ENCODE results near the gene GSG1L. TPM values are rescaled to one million over a fixed set of nuclear protein-coding genes. Genes with fewer than 3 reads are reported as not detected.

Gene GSG1L
- total RNA-seq, 1 donor from 2014 or later = 1.4 TPM

DNA sequence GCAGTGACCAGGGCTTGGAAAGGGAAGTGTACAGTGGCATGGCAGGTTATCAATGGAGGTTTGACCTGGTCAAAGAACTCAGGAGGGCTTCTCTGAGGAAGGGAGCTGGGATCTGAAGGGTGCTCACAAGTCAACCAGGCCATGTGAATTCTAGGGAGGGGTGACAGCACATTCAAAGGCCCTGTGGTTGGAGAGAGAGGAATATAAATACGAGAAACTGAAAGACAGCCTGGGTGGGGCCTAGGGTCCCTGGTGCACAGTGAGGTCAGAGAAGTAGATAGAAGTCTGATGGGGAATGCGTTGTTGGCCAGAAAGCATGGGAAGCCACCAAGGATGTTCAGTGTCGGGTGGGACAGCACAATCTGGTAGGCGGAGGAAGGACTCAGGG lies 302.7 kb downstream of the GSG1L start:
- DNase-seq (ENCODE audit: extremely low spot score, unreplicated experiment) = no peak
- no peak overlapping the region for H3K27ac Mint-ChIP-seq
- H3K36me3 Mint-ChIP-seq = peaks cover 51% of the 10 kb centered on the region
- no peaks in the 10 kb centered on the region for H3K27me3 Mint-ChIP-seq
- TF ChIP-seq, protein P1, sequence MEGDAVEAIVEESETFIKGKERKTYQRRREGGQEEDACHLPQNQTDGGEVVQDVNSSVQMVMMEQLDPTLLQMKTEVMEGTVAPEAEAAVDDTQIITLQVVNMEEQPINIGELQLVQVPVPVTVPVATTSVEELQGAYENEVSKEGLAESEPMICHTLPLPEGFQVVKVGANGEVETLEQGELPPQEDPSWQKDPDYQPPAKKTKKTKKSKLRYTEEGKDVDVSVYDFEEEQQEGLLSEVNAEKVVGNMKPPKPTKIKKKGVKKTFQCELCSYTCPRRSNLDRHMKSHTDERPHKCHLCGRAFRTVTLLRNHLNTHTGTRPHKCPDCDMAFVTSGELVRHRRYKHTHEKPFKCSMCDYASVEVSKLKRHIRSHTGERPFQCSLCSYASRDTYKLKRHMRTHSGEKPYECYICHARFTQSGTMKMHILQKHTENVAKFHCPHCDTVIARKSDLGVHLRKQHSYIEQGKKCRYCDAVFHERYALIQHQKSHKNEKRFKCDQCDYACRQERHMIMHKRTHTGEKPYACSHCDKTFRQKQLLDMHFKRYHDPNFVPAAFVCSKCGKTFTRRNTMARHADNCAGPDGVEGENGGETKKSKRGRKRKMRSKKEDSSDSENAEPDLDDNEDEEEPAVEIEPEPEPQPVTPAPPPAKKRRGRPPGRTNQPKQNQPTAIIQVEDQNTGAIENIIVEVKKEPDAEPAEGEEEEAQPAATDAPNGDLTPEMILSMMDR (conservative IDR thresholded peaks at IDR 0.05) = no peak
- no peaks in the 10 kb centered on the region for H3K9me3 Mint-ChIP-seq
- no peak overlapping the region for H3K4me3 Mint-ChIP-seq
- peaks cover 33% of the 10 kb centered on the region for H3K4me1 Mint-ChIP-seq (ENCODE audit: unreplicated experiment)

GRCh38 chr16:27759967-27760788 lies 303.3 kb downstream of the GSG1L start:
- Mint-ChIP-seq H3K4me1 (ENCODE audit: unreplicated experiment) (peaks cover 33% of the 10 kb centered on the region), H3K36me3 (peaks cover 46% of the 10 kb centered on the region), H3K27ac (peak overlapping the region; percentile 14), H3K4me3 (no peak overlapping the region), H3K9me3 (no peaks in the 10 kb centered on the region), H3K27me3 (no peaks in the 10 kb centered on the region)
- no peak for DNase-seq (ENCODE audit: extremely low spot score, unreplicated experiment)
- TF ChIP-seq, protein P1 (conservative IDR thresholded peaks at IDR 0.05) = no peak

- Mint-ChIP-seq H3K27ac (peak overlapping the region; percentile 14), H3K9me3 (no peaks in the 10 kb centered on the region), H3K4me3 (no peak overlapping the region), H3K4me1 (ENCODE audit: unreplicated experiment) (peaks cover 33% of the 10 kb centered on the region), H3K36me3 (peaks cover 46% of the 10 kb centered on the region), H3K27me3 (no peaks in the 10 kb centered on the region)
- DNase-seq (ENCODE audit: extremely low spot score, unreplicated experiment) = no peak
- TF ChIP-seq, protein P1 (conservative IDR thresholded peaks at IDR 0.05) = no peak
Observed at GRCh38 chr16:27759301-27759871, 304.1 kb downstream of the GSG1L start.

- TF ChIP-seq, protein P1 (conservative IDR thresholded peaks at IDR 0.05) = no peak
- Mint-ChIP-seq H3K4me3 (no peak overlapping the region), H3K27ac (no peak overlapping the region), H3K27me3 (no peaks in the 10 kb centered on the region), H3K4me1 (ENCODE audit: unreplicated experiment) (peaks cover 33% of the 10 kb centered on the region), H3K36me3 (peaks cover 38% of the 10 kb centered on the region), H3K9me3 (no peaks in the 10 kb centered on the region)
- no peak for DNase-seq (ENCODE audit: extremely low spot score, unreplicated experiment)
Observed at GRCh38 chr16:27758544-27758943, 305.0 kb downstream of the GSG1L start.

DNA sequence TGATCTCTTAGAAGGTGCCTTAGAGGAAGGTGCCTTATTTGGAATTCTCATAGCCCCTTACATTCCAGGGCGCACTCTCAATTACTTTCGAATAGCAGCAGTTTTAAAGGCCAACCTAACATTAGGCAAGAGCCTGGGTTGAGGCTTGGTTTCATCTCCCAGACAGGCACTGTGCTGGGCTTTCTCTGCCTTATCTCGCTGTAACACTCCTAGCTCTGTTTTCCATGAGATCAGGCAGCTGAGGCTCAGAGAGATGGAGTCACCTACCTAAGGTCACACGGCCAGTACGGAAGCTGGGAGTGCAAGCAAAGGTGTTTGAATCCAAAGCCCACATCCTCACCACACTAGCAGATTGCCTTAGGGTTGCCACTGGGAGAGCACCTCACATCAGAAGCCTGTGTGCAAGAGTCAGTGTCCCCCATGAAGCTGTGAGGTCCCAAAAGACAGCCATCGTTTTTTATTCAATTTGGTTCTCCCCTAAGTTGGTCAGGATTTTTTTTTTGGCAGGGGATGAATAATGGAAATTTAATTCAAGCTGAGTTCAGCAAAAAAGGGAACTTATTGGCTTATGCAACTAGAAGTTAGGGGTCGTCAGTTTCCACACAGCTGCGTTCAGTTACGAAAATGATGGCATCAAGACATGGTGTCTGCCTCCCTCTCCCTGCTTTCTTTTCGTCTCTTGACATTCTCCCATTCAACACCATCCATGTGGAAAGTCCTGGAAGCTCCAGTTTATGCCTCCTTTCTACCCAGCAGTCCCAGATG lies 307.1 kb downstream of the GSG1L start:
- H3K4me3 Mint-ChIP-seq = no peak overlapping the region
- H3K36me3 Mint-ChIP-seq = peaks cover 35% of the 10 kb centered on the region
- no peaks in the 10 kb centered on the region for H3K27me3 Mint-ChIP-seq
- TF ChIP-seq, protein P1 (conservative IDR thresholded peaks at IDR 0.05) = no peak
- no peaks in the 10 kb centered on the region for H3K9me3 Mint-ChIP-seq
- H3K27ac Mint-ChIP-seq = no peak overlapping the region
- DNase-seq (ENCODE audit: extremely low spot score, unreplicated experiment) = no peak
- H3K4me1 Mint-ChIP-seq (ENCODE audit: unreplicated experiment) = peaks cover 33% of the 10 kb centered on the region
